HG03354 (cell line): ENCODE data around the gene MYL5.
"Not testable (repeated sequence)": the region's sequence is repeated elsewhere in the genome, so short reads cannot be mapped to it uniquely, and the experiment has no call there.

Source experiments
- ATAC-seq: cut with Tn5 transposase; IDR thresholded peaks from one replicate; pipeline ENCODE4 v1.9.1; 2021; ENCODE audit warnings: mild to moderate bottlenecking; ENCODE audit not compliant: unreplicated experiment, poor library complexity, severe bottlenecking

The MYL5 gene

DNA sequence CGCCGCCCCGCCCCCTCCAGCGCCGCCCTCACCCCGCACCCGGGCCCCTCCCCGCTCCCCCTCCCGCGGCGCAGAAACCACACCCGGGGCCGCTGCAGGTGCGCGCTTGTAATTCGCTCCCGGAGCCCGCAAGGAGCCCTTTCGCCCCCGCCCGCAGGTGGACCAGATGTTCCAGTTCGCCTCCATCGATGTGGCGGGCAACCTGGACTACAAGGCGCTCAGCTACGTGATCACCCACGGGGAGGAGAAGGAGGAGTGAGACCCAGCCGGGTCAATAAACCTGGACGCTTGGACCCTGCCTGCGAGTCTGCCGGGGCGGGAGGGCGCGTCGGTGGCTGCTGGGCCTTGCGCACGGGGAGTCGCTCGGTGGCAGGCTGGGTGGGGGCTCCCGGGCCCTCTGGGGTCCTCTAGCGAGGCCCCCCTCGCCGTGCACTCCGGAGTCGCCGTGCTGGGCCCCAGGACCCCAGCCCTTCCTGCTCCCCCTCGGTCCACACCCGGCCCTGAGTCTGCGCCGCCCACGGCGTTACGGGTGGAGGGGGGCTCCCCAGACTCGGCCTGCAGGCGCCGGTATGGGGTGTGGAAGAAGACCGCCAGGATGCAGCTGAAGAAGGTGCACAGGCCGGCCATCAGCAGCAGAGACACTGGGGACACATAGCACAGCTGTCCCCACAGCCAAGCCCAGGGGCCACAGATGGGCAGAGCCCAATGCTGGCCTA, 7.6 kb downstream of the MYL5 start:
- ATAC-seq = no peak

DNA sequence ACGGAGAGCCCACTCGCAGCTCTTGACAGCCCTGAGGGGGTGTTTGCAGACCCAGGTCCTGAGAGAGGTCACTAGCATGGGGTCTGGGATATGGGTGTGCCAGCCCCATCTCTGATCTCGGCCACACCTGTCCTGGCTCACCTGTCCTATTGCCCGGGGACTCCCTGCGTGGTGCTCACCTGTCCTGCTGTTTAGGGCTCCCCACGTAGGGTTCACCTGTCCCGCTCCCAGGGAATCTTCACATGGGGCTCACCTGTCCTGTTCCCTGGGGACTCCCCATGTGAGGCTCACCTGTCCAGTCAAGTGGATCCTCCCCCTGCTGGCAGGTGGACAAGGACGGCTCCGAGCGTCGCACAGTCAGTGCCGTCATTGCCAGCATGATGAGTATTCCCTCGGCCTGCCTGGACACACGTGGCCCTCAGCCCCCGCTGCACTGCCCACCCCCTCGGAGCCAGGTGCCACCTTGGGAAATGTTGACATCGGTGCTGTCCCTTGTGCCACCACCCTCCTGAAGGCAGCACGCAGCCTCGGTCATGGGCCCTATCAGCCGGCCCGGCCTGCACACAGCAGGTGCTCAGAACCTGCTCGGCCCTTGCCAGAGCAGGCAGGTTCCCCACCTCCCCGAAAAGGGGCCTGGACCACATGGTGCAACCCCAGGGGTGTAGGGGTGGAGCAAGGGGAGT, 8.3 kb downstream of the MYL5 start:
- no peak for ATAC-seq

DNA sequence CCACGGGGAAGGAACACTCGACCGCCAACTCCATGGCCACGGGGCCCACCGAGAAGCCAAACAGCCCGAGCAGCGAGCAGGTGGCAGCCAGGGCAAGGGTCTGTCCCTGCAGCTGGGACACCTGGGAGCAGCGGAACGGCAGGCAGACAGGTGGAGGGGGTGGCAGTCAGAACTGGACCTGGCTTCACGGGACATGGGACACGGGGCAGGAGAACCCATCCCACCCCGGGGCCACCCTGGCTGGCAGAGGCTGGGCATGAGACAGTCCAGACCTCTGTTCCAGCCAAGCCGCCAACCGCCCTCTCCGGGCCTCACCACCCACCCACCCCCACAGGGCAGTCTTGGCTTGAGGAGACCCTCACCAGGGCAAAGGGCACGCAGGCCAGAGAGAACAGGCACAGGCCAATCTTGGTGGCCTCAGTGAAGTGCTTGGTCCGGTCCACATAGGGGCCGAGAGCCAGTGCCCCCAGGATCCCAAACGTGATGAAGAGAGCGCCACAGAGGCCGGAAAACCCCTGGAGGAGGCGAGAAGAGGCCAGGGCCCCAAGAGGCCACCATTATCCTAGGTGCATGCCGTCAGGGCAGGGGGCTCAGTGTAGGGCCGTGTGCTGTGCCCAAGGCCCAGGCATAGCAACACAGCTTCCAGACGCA, 9.0 kb downstream of the MYL5 start:
- no peak for ATAC-seq

DNA sequence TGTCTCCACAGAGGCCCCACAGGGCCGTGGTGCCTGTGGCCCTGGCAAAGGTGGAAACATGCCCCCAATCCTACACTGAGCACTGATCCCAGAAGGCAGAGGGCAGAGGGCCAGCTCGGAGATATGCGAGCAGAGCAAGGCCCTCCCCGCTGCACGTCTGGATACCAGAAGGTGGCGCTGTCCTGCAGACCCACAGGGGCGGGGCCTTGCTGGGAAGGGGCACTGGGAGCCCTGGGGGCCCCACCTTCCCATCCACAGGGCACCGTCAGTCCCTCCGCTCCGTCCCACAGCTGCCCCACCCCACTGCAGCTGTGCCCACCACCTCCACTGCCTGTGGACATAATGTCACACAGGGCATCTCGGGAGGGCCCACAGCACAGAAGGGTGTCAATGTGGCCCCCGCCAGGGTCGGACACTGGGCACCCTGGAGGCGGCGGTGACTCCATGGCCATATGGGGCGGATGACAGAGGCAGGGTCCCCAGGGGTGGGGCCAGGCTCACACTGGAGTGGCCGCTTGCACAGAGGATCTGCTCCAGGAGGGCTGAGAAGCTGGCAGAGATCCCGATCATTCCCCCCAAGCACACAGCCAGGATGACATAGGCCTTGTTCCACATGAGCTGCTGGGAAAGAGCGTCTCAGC, 9.8 kb downstream of the MYL5 start:
- ATAC-seq = no peak

DNA sequence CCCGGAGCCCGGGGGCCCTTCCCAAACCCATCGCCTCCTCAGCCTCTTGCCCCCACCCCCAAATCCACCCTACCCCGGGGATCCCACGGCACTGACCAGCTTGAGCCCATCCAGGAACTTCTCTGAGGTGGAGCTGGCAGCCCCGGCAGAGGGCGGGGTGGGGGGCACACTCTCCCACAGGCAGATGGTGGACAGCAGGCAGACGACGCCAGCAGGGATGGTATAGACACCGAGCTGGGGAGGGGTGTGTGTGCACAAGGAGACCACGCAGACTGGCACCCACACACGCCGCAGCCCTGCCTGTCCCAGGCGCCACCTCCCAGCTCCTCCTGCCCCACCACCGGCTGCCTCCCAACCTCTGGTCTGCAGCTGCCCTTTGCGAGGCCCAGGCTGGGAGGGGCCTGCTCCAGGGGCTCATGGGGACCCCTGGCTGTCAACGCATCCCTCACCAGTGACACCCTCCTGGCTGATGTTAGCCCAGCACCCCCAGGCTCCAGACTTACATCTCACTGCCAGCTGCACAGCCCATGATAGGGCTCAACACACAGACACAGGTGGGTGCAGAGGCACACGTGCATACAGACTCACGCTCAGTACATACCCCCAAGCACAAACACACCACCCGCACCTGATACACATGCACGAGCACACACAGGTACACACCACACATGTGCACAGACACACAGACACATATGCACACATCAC, 10.4 kb downstream of the MYL5 start:
- ATAC-seq = no peak

DNA sequence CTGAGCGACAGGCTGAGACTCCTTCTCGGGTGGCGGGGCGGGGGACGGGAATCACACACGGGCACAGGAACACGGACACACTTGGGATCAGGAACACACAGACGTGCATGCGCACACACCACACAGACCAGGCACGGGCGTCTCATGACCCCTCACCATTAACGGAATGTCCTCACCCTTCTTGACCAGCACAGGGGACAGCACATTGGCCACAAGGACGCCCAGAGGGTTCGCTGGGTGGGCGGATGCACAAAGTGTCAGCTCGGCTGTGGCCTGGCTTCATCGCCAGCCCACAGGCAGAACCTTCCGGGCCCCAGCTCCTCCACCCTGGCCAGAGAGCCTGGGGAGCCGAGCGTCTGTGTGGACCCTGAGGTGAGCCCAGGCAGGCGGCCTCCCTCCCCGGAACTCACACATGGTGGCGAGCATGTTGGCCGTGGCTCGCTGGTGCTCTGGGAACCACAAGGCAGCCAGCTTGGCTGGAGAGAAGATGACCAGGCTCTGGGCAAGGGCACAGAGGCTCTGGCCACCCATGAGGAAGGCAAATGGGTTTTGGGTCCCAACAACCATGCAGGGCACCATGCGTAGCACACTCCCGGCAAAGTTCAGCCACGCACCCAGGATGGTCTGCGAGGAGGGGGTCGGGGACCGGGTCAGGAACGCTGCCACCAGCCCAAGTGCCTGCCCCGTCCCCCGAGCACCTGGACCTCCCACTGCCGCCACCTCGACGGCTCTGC, 11.5 kb downstream of the MYL5 start:
- ATAC-seq = no peak

DNA sequence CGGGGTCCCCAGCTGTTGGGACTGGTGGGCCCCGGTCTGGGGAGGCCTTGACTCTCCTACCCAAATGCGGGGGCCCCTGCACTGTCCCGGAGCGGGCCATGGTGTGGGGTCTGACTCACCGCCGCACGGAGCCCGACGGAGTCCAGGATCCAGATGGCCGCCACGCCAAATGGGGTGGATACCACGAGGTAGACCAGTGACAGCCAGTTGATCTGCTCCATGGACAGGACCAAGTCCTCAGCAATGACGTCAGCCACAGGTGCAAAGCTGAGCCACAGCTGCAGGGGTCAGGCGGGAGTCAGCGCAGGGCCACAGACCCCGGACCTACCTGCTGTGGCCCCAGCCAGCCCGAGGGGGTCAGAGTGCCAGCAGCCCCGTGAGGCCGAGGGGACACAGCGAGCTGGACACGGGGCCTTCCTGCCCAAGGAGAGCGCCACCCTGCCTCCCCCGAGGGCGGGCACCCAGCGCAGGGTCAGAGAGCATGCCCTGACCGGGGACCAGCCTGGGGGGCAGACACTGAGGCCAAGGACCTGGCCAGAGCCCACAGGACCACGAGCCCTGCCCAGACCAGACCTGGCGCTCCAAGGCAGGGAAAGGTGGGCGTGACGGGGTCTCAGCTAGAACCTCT, 12.2 kb downstream of the MYL5 start:
- no peak for ATAC-seq

DNA sequence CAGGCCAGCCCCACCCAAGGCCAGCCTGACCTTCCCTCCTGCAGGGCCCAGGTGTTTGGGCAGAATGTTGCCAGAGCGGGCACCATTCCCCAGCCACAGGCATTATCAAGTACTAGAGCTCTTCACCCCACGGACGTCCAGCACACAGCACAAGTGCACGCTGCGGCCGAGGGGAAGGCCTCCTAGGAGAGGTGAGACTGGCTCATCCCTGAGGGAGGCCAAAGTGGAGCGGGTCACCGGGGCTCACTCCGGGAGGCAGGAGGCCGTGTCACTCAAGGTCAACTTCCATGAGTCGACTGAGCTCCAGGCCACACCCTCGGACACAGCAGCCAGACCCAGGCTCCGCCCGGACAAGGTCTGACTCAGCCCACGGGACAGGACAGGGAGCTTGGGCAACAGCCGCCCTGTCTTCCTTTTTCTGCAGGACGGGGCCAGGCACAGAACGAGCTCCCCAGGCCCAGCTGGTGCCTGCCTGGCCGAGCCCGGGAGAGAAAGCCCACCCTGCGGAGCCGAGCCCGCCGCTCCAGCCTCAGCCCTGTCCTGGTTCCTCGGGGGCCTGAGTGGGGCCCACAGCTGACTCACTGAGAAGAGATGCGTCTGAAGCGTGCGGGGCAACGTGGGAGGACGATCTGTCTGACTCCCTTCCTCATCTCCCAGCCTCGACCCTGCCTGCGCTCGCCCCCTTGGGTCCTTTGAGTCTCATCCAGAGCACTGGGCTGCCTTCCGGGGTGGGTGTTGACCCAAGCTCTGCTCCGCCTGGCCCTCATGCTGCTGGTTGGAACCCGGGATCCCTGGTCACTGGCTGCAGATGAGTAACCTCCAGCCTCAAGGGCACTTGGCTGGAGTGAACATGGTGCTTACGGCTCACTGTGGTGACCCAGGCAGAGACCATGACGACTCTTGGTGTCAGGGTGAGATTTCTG, 13.0 kb downstream of the MYL5 start:
- ATAC-seq = no peak

DNA sequence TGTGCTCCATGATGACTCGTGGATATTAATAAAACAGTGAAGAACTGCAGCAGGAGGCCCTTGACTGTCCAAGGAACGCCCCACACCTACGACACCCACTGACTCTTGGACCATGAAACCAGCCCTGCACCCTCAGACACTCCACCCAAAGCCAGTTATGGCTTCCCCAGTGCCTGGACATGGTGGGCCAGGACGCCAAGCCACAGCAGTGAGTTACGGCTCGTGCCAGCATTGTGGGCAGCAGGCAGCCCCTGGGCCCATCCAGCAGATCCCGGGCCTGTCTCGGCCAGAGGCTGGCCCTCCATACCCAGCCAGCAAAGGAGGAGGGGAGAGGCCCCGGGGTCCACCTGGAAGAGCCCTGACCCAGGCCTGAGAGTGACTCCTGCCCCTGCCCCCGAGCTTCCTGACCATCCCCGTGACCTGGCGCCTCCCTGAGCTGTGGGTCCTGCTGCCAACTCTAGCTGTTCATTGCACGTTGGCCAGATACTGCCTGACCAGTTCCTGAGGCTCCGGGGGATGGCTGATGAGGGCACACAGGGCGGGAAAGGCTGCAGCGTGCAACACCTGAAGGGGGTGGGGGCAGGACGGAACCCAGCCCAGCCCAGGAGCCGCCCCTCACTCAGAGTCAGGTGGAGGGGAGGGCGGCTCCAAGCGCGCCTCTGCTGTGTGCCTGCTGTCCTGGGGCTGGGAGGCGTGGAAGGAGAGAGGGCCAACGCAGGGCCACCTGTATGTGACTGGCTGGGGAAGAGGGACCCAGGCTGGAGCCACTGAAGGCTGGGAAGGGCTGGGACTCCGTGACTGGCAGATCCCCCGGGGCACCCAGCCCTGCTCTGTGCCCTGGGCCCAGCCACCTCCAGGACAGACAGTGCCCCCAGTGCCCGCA, 13.9 kb downstream of the MYL5 start:
- no peak for ATAC-seq

DNA sequence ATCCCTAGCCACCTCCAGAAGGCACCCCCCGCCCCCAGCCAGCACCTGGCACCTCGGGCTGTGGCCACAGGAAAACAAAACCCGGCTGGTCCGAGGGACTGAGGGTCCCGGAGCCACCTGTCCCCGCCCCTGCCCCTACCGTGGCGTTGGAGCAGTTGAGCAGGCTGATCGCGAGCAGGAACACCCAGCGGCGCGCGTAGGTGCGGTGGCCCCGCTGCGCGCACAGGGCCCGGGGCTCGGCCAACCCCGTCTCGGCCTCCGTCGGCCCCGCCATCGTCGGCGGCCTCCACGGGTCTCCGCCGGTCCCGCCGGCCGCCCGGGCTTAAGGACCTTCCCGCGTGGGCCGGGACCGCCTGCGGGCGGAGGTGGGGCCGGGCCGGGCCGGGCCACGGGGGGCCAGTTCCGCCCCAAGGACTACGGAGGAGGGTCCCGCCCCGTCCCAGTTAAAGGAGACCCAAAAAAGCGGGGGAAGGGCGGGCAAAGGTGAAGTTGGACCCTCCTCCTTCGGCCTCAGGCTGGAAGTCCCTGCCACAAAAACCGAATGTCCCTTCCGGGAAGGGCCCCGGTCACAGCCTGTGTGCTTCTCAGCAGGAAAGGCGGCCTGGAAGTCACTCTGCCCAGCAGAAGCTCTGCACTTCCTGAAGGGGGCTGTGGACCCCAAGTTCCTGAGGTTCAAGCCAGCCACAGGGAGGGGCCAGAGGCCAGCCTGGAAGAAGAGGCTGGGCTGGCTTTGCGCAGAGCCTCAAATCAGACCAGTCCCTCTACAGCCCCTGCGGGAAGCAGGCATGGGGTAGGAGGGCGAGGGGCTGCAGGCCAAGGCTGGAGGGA, 14.7 kb downstream of the MYL5 start, which contains the start of gene SLC49A3:
Gene SLC49A3, minus strand, starts transcription at position 298 of the 828 bp plus-strand sequence. Its CDS starts 24 bp downstream, at position 274.
- no peak for ATAC-seq

DNA sequence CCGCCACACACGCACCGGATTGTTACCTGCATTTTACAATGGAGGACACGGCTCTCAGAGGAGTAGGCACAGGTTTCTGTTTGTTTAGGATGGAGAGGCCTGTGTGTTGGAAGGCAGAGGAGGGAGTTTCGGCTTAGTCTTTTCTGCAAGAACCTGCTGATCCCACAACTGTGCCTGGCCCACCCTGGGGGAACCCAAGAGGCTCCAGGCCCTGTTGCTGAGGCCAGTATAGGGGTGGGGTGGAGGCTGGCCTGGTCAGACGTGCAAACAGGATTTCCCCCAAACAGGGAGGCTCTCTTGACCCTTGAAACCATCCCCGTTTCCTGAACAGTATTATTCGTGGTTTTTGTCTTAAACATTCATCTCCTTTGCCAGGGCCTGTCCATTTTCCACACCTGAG, 15.4 kb downstream of the MYL5 start:
- ATAC-seq = no peak

DNA sequence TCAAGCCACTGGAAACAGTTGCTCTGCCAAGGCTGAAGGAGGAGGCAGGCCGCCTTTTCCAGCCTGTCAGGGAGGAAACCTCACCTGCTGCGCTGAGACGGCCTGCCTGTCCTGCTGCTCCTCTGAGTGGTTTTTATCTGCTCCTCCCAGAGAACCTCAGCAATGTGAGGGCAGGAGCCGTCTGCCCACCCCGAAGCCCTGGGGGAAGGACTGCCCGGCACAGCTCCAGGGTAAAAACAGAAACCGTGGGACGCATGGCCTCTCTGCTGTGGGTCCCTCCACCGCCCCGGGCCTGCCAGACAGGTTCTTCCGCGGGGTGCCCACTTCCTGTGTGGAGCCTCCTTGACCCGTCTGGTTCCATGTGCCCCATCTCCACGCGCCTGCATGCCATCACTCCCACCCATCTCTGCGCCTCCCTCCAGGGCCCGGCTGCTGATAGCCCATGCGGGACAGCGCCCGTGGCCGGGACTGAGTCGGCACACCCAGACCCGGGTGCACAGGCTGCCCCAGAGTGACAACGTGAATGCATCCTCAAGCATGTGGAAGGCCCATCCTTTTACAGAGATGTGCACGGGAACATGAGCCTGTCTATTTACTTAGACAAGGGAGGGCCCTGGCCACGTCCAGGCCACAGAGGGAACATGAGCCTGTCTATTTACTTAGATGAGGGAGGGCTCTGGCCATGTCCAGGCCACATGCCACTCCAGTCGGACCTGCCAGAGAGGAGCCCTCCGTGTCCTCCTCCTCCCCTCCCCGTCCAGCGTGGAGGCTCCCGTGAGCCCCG, 18.6 kb downstream of the MYL5 start:
- no peak for ATAC-seq

DNA sequence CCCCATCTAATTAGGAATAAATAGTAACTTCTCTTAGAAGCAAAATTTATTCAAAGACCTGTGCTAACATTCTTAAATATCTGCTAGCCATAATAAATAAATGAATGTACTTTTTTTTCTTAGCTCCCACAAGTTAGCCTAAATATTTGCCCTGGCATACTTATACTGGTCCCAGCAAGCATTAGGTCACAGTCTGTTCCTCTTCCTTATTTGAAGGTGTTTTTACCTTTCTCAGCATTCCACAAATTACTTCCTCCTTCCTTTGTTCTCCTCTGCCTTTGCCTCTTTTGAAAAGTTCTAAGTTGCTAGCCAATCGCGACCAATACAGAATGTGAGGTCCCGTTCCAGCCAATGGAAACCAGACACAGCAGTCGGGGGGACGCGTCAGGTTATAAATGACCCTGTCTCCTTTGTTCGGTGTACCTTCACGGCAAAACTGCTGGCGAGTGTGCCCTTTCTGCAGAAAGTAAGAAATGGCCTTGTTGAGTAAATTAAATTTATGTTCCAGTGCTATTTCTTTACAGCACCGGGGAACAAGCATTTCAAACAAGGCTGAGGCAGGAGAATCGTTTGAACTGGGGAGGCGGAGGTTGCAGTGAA, 20.1 kb downstream of the MYL5 start:
- ATAC-seq = not testable (repeated sequence)

DNA sequence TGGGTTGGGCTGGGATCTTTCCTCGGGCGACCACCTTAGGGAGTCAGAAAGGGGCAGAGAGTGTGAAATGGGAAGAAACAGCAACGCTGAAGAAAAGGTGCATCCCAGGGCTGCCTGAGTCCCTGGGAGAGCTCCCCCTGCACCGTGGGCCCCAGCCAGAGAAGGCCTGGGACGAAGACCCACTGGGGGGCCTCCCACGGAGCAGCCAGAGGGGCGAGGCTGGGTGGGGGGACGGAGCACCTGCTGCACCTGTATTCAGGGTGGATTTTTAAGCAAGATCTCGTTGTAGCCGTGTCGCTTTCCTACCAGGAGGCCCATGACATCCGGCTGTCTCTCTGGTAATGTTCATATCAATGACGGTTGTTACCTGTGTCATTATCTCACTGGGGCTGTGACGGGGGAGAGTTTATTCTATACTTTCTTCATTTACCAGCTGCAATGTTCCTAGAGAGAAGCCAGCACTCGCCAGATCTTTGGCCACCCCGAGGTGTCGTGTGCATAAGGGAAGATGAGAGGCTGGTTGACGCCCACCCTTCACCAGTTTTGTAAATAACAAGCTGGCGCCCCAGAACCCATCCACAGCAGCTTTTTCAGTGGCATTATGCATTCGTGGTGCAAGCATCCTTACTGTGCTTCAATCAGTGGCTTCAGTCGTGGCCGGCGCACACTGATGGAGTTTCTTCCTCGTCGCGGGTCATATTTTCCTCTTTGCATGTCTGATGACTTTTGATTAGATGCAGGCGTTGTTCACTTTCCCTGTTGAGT, 25.7 kb downstream of the MYL5 start:
- no peak for ATAC-seq
